UCSD-AML1 (cell line): ENCODE results near the gene DCUN1D4.

Experiments used
- DNase-seq: peaks from one replicate; lab custom pipeline; 2025; ENCODE audit not compliant: unreplicated experiment; lab: John Stamatoyannopoulos, UW

Gene DCUN1D4

DNA sequence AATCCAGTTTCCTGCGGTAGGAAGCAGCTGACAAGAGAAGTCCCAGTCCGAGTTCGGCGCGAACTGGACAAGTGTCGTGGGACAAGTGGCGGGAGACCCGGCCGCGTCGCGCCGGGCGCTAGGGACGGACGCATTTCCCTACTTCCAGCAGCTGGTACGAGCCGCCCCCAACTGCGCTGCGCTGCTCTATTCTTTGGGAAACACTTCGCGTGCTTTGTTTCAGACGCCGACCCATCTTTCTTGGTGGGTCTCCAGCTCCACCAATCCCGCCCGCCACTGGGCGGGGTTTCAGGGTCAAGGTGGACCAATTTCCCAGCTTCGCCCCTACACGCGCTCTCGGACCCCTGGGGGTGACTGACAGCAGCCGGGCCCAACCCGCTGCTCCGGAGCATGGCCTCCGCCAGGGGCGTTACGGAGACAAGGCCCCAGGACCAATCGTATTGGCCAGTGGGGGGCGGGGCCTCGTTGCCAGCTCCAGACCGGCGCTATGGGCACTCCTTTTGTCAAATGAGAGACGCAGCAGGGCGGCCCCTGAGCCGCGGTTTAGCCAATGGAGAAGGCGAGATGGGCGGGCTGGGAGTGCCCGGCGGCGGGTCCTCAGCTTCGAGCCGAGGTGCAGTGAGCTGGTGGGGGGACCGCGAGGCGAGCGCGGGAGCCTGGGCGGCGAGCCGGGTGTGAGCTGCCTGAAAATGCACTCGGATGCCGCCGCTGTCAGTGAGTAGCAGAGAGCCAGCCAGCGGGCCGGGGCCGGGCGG lies at the start of gene DCUN1D4:
TSS of gene DCUN1D4 (plus strand) at position 600 of the 755 bp plus-strand sequence. CDS start at position 690, 90 bp downstream.
- peak; percentile 100 for DNase-seq

DNA sequence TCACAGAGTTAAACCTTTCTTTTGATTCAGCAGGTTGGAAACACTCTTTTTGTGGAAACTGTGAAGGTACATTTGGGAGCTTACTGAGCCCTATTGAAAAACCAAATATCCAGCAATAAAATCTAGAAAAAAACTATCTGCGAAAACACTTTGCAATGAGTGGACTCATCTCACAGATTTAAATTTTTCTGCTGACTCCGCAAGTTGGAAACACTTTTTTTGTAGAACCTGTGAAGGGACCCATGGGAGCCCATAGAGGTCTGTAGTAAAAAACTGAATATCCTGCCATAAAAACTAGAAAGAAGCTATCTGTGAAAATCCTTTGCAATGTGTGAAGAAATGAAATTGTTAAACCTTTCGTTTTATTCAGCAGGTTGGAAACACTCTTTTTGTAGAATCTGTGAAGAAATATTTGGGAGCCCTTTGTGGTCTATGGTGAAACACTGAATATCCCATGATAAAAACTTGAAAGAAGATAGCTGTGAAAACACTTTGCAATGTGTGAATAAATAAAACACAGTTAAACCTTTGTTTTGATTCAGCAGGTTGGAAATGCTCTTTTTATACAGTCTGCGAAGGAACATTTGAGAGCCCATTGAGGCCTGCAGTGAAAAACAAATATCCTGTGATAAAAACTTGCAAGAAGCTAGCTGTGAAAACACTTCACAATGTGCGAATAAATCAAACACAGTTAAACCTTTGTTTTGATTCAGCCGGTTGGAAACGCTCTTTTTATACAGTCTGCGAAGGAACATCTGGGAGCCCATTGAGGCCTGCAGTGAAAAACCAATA lies 22.3 kb upstream of the DCUN1D4 start:
- DNase-seq = no peak

DNA sequence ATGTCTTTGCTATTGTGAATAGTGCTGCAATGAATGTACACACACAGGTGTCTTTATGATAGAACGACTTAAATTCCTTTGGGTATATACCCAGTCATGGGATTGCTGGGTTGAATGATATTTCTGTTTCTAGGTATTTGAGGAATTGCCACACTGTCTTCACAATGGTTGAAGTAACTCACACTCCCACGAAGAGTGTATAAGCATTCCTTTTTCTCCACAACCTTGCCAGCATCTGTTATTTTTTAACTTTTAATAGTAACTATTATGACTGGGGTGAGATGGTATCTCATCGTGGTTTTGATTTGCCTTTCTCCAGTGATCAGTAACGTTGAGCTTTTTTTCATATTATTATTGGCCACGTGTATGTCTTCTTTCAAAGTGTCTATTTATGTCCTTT lies 17.6 kb upstream of the DCUN1D4 start:
- DNase-seq = no peak

DNA sequence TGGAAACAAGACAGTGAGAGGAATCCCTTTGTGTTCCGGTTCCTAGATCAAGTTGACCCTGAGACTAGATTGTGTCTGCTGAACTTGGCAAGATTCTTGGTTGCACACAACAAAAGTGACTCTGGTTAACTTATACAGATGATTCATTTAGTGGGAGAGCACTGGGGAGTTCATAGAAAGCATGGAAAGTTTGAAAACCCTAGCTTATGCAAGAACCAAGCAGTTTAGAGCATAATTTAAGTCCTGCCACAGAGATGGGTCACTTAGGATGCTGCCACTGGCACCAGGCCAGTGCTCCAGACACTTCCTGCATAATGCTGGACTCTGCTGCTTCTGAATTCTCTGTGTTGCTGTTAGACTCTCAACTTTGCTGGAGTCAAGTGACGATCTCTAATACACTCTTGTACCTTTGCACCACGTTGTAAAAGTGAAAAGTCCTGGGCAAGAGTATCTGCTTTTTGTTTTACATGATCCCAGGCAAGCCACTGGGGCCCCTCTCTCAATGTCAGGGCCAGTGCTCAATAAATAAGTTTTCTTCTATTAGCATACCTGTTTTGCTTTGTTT lies 12.7 kb upstream of the DCUN1D4 start:
- no peak for DNase-seq

DNA sequence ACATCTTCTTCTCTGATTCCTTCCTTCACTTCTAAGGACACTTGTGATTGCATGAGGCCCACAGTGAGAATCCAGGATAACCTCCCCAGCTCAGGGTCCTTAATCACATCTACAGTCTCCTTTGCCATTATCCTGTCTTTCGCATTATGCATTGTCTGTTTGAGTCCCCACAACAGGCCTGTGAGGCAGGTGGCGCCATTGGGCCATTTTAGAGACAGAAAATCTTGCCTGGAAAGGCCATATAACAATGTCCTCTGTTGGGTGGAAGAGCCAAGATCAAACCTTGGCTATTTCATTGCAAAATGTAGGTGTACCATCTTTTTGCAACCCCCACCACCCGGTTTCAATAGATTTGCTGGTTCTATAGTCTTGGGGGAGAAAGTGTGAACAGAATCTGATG lies 11.8 kb upstream of the DCUN1D4 start:
- DNase-seq = peak; percentile 76

DNA sequence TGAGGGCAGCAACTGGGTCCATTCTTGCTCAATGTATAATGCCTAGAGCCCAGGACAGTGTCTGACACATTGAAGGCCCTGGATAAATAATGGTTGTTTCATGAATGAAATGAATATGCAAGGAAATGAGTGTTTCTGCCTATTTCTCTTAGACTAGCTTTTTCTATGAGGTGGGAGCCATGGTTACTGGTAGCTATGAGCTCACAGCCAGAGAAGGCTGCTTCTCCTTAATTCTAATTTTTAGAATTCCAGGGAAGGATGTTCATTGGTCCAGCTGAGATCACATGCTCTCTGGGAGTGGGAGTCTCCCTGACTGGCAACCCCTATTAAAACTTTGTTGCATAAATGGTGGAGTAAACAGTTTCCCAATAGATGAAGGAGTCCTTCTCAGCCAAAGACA lies 9.7 kb upstream of the DCUN1D4 start:
- no peak for DNase-seq

DNA sequence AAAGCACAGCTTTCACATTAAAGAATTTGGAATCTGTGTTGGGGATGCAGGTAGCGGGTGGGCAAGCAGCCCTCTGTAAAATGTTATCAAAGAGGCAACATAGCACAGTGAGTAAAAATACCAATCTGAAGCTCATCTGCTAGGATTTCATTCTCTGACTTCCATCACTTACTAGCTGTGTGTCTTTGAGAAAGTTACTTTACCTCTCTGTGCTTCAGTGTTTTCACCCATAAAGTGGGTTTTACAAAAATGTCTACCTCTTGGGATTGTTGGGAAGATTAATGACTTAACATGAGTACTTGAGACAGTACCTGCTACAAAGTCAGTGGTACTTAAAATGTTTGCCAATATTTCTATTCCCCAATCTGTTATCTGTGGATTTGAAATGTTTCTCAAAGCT lies 7.9 kb upstream of the DCUN1D4 start:
- no peak for DNase-seq

DNA sequence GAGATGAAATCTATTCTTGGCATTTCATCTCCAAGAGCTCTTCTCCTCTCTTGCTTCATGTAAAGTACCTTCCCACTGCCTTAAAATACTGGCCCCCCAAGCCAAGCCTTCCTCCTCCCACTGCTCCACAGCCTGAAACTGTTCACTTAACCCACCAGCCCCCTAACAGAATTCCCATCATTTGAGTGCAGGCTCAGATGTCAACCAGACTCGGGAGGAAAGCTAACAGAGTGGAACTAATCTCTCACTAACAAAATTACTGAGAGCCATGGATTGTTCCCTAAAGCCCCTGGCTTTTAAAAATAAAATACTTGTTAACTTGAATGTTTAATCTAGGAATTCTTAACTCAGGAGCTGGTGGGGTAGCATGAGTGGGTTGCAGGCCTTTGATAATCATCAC lies 7.1 kb upstream of the DCUN1D4 start:
- DNase-seq = no peak

DNA sequence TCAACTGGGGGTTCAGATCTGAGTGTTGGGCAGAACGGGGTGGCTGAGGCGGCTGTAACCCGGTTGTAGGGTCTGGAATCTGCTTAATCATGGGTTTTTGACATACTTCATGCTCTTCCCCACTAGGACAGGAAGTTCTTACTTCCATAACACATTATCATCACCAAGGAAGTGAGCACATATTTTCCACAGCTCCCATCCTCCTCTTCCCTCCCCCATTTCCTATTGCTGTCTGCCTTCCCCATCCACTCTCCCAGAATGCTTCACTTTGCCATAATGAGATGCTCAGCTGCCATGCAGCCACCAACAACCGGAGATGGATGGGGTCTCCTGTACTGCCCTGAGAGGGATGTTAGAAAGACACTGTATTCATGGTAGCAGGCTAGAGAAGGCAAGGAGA lies 6.4 kb upstream of the DCUN1D4 start:
- peak; percentile 37 for DNase-seq

DNA sequence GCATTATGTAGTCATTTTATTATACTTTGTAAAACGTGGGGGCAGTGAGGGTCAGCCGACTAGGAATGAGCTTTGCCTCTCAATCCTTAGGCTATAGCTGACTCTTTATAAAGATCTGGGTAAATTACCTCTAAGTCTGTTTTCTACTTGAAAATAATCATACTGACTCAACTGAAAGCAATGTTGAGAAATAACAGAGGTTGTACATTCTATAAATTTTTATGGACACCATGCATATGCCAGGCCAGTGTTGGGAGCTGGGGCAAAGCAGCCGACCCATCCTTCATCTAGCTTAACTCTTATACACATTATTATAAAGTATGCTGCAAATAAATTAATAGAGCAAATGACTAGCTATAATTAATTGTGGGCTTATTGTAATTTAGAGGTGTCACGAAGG lies 2.2 kb upstream of the DCUN1D4 start:
- DNase-seq = no peak

DNA sequence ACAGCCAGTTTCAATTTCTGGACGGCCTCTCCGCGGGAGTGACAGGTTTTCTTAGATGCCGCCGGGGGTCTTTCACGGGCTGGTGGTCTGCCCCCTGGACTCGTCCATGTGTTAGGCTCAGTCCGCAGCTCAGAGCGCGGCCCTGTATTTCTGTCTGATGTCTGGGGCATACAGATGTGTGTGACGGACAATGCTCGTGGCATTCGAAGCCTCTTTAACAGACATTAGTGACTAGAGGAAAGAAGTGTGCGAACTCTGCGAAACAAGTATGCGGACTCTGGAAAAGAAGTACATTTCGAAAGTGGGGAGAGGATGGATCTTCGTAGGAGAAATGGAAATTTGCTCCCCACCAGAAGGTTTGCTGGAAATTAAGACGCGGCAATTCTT lies 793 bp upstream of the DCUN1D4 start:
- DNase-seq = no peak

DNA sequence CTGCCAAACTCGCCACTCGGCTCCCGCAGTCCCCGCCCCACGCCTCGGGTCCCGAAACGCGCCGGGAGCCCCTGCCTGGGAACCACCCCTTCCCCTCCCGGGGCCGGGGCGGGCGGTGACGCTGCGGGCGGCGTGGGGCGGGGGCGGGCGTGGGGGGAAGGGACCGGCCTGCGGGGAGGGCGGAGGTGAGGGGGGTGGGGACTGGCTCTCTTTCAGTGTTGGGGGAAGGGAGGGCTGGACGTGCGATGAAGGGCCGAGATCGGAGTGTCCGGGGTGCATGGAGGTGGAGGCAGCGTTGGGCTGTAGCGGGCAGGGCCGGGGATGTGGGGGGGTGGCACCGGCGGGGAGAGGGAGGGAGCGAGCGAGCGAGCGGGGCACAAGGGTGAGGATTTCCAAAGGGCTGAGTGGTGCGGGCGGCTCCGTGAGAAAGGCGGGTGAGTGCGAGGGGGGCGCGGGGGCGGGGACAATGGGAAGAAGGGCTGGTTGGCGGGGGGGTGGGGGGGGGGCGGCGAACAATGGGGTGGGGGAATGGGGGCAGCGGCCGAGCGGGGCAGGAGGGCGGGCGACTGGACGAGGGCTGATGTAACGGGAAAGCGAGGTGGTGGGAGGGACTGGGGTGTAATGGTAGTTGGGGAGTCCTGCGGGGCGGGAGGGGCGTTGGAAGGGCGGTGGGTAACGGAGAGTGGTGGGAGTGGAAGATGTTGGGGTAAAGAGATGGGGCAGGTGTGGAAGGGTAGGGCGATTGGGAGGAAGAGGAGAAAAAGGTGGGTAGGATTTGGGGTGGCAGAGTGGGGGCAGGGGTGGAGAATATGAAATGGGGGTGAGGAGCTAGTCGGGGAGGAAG lies 578 bp downstream of the DCUN1D4 start:
- DNase-seq = no peak

DNA sequence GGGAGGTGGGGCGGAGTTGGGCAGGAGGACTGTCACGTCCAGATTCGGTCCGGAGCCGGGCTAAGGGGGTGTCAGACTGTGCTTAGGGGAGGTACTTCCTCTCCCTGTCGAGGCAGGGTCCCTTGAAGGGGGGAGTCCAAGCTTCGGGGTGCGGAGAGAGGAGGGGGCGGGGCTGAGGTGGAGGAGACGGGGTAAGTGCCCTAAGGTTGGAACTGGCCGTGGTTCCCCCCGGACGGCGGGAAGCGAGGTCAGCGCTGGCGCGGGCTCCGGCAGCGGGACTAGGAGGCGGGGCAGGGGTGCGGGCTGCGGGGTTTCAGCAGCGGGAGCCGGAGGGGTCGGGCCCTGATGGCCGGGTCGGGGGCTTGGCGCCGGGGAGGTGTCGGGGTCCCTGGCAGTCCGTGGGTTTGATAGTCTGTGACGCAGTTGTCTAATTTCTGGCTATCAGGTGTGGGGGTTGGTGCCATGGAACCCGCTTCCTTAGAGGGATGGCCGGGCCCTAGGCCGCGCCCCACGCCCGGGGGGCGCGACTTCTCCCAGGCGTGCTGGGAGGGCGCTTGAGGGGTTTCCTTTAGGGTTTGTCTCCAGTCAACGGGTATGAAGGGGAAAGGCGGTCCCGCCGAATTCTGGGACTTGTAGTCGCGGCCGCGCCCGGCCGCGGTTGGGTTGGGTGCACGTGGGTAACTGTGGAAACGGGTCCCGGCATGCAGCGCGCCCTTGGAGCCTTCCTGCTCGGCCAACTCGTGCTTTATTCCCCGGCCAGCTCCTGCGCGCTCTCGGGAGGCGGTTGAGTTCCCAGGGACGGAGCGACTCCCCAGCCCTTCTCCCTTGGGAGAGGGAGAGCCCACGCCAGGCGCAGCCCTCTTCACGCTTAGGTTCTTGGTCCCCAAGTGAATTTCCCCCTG lies 1.5 kb downstream of the DCUN1D4 start:
- peak; percentile 94 for DNase-seq

DNA sequence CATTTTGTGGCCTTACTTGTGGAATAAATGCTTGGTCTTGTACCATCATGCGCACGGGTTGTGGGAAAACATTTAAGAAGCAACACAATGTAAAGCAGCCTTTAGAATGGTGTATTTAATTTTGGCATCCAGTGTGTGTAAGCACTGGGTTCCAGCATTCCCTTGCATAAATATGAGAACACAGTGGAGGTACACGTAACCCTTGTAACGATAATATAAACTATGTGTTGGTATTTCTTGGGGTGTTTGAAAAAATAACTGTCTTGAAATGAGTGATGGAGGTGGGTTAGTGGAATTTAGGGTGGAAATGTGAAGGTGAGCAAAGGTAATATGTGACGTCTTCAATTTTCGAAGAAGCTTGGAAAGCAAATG lies 2.1 kb downstream of the DCUN1D4 start:
- no peak for DNase-seq

DNA sequence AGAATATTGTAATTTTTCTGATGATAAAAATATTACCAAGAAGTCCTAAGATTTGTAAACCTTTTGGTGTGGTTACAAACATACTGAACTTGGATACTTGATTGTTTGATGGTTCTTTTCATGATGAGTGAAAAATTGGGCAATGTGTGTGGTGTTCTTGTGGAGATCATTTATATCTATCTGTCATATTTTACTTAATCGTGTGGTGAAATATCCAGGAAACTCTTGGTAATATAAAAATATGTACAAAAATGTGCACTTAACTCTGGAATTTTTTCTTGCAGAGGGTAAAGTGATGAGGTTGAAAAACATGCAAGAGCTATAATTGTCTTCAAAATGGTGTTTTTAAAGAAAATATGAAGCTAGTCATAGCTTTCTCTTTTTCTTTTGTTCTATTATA lies 2.8 kb downstream of the DCUN1D4 start:
- DNase-seq = no peak

DNA sequence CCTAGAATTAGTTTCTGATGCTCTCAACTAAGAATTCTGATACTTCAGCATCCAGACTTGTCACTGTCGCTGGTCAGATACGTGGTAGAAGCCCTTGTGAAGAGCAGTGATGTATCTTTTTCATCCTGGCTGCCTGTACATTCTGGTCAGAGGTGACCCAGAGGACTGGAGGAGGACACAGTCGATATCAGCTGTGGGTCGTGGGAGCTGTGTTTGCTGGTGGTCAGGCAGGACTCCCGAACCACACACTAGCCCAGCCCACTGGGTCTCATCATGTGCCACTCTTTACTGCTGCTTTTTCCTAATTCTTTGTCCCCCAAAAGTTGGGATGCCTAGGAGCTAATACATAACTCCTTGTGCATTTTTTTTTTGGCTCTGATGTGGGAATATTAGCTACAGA lies 6.5 kb downstream of the DCUN1D4 start:
- no peak for DNase-seq

DNA sequence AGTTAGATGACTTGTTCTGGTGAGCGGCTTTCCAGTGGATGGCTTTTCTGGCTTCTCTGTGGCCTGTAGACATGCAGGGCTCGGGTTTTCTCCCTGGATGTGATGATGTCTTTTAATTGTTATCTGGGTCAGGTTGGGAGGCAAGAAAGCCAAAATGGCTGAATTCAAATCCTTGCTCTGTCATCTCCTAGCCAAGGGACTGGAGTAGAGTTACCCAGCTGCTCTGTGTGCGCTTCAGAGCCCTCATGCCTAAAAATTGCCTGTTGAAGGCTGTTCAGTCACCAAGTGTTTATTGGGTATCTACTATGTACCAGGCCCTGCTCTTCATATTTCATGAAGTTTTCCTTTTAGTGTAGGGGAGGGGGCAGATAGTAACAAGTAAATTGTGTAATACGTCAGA lies 7.3 kb downstream of the DCUN1D4 start:
- DNase-seq = no peak

DNA sequence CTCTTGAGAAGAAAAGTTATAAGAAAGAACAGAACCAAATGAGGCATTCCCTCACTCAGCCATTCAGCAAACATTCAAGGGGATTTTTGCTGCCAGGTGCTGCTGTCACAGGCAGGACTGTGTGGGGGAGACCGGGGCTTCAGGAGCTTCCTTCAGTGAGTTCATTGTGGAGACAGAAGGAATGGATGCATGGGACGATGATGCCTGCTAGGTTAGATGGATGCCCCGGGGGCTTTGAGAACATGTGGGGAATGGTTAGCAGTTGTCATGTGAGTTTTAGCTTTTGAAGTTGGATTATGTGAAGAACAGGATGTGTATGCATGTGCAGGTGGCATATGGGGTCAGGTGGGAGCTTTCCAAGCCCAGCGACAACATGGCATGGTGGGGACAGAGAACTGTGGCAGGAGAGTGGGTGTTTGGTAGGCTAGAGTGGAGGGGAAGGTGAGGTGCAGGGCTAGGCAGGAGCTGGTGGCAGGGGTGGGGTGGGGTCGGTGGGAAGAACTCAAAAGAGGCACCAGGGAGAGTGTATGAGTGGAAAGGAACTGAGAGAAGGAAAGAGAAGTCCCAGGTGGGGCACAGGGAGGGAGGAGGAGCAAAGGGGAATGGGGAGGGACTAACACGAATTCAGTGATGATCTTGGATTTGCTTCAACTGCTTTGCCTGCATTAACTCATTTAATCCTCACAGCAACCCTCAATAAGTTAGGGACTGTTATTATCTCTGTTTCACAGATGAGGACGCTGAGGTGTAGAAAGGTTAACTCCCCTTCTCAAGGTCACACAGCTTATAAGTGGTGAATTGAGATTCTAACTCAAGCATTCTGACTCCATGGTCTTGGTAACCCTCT lies 8.4 kb downstream of the DCUN1D4 start:
- DNase-seq = no peak

DNA sequence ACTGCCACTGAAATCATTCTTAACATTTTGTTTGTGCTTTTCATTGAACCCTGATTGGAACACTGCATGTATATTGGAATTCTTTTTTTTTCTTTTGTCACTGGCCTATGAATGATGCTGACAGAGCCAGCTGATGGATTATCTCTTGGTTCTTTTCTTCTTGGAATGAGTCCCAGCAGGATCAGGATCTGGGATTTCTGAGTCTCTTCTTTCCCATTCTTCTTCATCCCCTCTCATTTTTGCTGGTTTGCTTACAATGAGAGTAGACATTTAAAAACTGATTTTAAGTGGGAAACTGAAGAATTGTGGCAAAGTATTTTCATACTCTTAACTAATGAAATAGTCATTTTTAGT lies 9.0 kb downstream of the DCUN1D4 start:
- DNase-seq = no peak
